Esophagus muscularis mucosa (tissue), 4 donors: ENCODE data around the gene RALA.

Source experiments
- CTCF ChIP-seq, 3 experiments: fragments of 200-600 bp in 2 of 3; fragments of 450-650 bp in 1 of 3; sonication (generic) in 2 of 3; IDR thresholded peaks; one replicate each; pipeline ENCODE4 v1.5.1; 2017 to 2019; ENCODE audit warnings: antibody characterized with exemption in 3 of 3, mild to moderate bottlenecking in 2 of 3, moderate library complexity in 1 of 3
- EP300 ChIP-seq: sonication (generic); formaldehyde crosslinking; IDR thresholded peaks from one replicate; pipeline ENCODE4 v1.6.1; 2017; ENCODE audit warnings: antibody characterized with exemption
- POLR2A ChIP-seq: fragments of 450-650 bp; IDR thresholded peaks from one replicate; pipeline ENCODE4 v1.6.1; 2017; ENCODE audit warnings: antibody characterized with exemption, moderate library complexity, mild to moderate bottlenecking, low read depth
- POLR2AphosphoS5 ChIP-seq, 2 donors: sonication (generic); formaldehyde crosslinking; IDR thresholded peaks; one replicate each; pipeline ENCODE4 v1.6.1; 2017; ENCODE audit warnings: antibody characterized with exemption in 2 of 2

DNA sequence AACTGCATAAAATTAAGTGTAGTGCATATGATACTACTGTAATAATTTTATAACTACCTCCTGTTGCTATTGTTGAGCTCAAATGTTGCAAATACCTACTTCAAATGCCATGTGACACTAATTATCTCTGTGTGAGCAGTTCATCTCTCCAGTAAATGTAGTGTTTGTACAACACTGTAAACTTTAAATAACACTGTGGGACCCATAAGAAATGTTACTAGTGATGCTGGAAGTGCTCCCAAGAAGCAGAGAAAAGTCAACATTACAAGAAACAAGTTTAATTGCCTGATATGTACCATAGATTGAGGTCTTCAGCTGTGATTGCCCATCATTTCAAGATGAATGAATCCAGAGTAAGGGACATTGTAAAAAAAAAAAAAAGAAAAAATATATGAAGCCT is 39.9 kb downstream of the RALA start:
- TF ChIP-seq POLR2A (no peak), CTCF (IDR thresholded peaks at IDR 0.05) (no peak), EP300 (no peak), POLR2AphosphoS5 (IDR thresholded peaks at IDR 0.05) (no peak)
